ENCODE results near the gene DMRT3. TPM values are rescaled to one million over a fixed set of nuclear protein-coding genes. Genes with fewer than 3 reads are reported as not detected.
A peak's percentile ranks its signal among the peaks of the same experiment; 100 is the strongest.

Gene DMRT3
- total and polyA plus RNA-seq, 4 donors = not detected

GRCh38 chr9:970151-970996 is 6.1 kb upstream of the DMRT3 start:
- Histone ChIP-seq H3K4me1 (ENCODE audit: control insufficient read depth in 4 of 4, insufficient read depth in 4 of 4, low read length in 3 of 4) (peaks cover 7 to 18% (median 16%) of the 10 kb centered on the region in 4 donors), H3K9ac (ENCODE audit: low read depth in 1 of 2, low read length in 2 of 2) (no peak overlapping the region), H3K27ac (ENCODE audit: low read depth in 1 of 2, low read length in 2 of 2) (no peak overlapping the region), H3K9me3 (ENCODE audit: control insufficient read depth in 4 of 4, low read length in 3 of 4) (peaks cover 0 to 4% (median 0%) of the 10 kb centered on the region in 4 donors), H3K27me3 (ENCODE audit: control insufficient read depth in 4 of 4, insufficient read depth in 4 of 4, low read length in 3 of 4) (peaks cover 10 to 35% (median 23%) of the 10 kb centered on the region in 4 donors), H3K36me3 (ENCODE audit: control insufficient read depth in 4 of 4, insufficient read depth in 3 of 4, low read depth in 1 of 4, low read length in 3 of 4) (no peaks in the 10 kb centered on the region), H3K4me3 (ENCODE audit: low read depth in 1 of 3, low read length in 3 of 3) (no peak overlapping the region)
- TF ChIP-seq RAD21 (IDR thresholded peaks at IDR 0.05) = no peak
- no peak for TF ChIP-seq HNF4A (conservative IDR thresholded peaks at IDR 0.05)
- TF ChIP-seq TAF1 (conservative IDR thresholded peaks at IDR 0.05) = no peak
- no peak for TF ChIP-seq NR2F2 (IDR thresholded peaks at IDR 0.05)
- TF ChIP-seq, protein P1, sequence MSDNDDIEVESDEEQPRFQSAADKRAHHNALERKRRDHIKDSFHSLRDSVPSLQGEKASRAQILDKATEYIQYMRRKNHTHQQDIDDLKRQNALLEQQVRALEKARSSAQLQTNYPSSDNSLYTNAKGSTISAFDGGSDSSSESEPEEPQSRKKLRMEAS (IDR thresholded peaks at IDR 0.05) = no peak
- no peak for TF ChIP-seq EGR1 (IDR thresholded peaks at IDR 0.05; ENCODE audit: low read depth in 2 of 2)
- no peak for DNase-seq (ENCODE audit: low spot score)
- WGBS = 8% methylated on average over 57 of the region's 57 CpGs

DNA sequence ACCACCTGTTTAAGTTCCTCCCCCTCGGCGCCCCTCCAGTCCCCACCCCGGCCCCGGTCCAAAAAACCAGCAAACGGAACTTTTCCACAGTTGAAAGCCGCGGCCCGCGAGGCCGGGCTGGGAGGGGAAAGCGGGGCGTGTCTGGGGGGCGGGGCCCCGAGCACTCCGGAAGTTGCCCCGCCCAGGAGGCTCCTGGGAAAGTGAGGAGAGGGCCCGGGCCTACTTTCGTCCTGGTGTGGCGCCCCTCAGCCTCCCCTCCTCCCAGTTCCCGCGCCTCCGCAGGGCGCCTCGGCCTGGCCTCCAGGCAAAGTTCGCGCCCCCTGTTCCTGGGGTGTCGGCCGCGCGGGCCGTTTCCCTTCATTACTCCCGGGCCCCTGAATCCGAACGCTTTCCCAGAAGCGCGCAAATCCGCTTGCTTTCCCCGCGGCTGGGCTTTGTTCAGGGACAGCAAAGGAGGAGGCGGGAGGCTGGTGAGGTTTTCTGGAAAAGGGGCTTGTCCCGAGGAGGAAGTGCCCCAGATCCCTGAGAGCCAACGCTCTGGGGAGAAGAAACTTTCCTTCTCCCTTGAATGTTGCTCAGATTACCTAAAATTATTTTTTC is 4.5 kb upstream of the DMRT3 start:
- WGBS = 5% methylated on average over 42 of the region's 42 CpGs
- H3K36me3 ChIP-seq (ENCODE audit: control insufficient read depth in 4 of 4, insufficient read depth in 3 of 4, low read depth in 1 of 4, low read length in 3 of 4) = no peaks in the 10 kb centered on the region
- no peak overlapping the region for H3K27ac ChIP-seq (ENCODE audit: low read depth in 1 of 2, low read length in 2 of 2)
- no peak overlapping the region for H3K9ac ChIP-seq (ENCODE audit: low read depth in 1 of 2, low read length in 2 of 2)
- H3K4me3 ChIP-seq (ENCODE audit: low read depth in 1 of 3, low read length in 3 of 3) = peak overlapping the region in 1 of 3 donors; percentile 44
- DNase-seq (ENCODE audit: low spot score) = no peak
- peaks cover 7 to 26% (median 21%) of the 10 kb centered on the region in 4 donors for H3K4me1 ChIP-seq (ENCODE audit: control insufficient read depth in 4 of 4, insufficient read depth in 4 of 4, low read length in 3 of 4)
- peaks cover 0 to 4% (median 0%) of the 10 kb centered on the region in 4 donors for H3K9me3 ChIP-seq (ENCODE audit: control insufficient read depth in 4 of 4, low read length in 3 of 4)
- H3K27me3 ChIP-seq (ENCODE audit: control insufficient read depth in 4 of 4, insufficient read depth in 4 of 4, low read length in 3 of 4) = peaks cover 9 to 39% (median 25%) of the 10 kb centered on the region in 4 donors
- no peak for TF ChIP-seq FOXA2 (IDR thresholded peaks at IDR 0.05)
- no peak for TF ChIP-seq ATF3 (IDR thresholded peaks at IDR 0.05)
- TF ChIP-seq RXRA (IDR thresholded peaks at IDR 0.05) = no peak
- no peak for TF ChIP-seq EGR1 (IDR thresholded peaks at IDR 0.05; ENCODE audit: low read depth in 2 of 2)
- no peak for TF ChIP-seq YY1 (IDR thresholded peaks at IDR 0.05)
- TF ChIP-seq TAF1 (conservative IDR thresholded peaks at IDR 0.05) = no peak
- no peak for TF ChIP-seq REST (IDR thresholded peaks at IDR 0.05)
- TF ChIP-seq, protein P2, sequence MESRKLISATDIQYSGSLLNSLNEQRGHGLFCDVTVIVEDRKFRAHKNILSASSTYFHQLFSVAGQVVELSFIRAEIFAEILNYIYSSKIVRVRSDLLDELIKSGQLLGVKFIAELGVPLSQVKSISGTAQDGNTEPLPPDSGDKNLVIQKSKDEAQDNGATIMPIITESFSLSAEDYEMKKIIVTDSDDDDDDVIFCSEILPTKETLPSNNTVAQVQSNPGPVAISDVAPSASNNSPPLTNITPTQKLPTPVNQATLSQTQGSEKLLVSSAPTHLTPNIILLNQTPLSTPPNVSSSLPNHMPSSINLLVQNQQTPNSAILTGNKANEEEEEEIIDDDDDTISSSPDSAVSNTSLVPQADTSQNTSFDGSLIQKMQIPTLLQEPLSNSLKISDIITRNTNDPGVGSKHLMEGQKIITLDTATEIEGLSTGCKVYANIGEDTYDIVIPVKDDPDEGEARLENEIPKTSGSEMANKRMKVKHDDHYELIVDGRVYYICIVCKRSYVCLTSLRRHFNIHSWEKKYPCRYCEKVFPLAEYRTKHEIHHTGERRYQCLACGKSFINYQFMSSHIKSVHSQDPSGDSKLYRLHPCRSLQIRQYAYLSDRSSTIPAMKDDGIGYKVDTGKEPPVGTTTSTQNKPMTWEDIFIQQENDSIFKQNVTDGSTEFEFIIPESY (IDR thresholded peaks at IDR 0.05) = no peak
- TF ChIP-seq CTCF (IDR thresholded peaks at IDR 0.05; ENCODE audit: low read depth, low read length, missing input control) = no peak
- TF ChIP-seq JUND (IDR thresholded peaks at IDR 0.05) = no peak
- TF ChIP-seq, protein P1 (IDR thresholded peaks at IDR 0.05) = no peak
- no peak for TF ChIP-seq SP1 (IDR thresholded peaks at IDR 0.05)
- TF ChIP-seq HNF4A (conservative IDR thresholded peaks at IDR 0.05) = no peak
- no peak for TF ChIP-seq NR2F2 (IDR thresholded peaks at IDR 0.05)
- TF ChIP-seq HNF4G (IDR thresholded peaks at IDR 0.05) = no peak
